ENCODE data around the gene GAGE12C. TPM values are rescaled to one million over a fixed set of nuclear protein-coding genes. Genes with fewer than 3 reads are reported as not detected.
"Not testable (repeated sequence)": the region's sequence is repeated elsewhere in the genome, so short reads cannot be mapped to it uniquely, and the experiment has no call there.

GAGE12C gene, protein sequence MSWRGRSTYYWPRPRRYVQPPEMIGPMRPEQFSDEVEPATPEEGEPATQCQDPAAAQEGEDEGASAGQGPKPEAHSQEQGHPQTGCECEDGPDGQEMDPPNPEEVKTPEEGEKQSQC
- total RNA-seq (2011; cell fraction: chromatin; rRNA removed; ENCODE audit: low replicate concordance), result not detected in 2 replicates
- not detected in 2 replicates for total RNA-seq (2011; cell fraction: nucleolus; rRNA removed)
- total RNA-seq (2011; cell fraction: nucleoplasm; rRNA removed), result not detected in 2 replicates
- total RNA-seq (2014; rRNA removed) (not detected in 2 replicates), total RNA-seq (2014; rRNA removed; fragmentation: Illumina TruSeq; extraction: Trizol) (not detected in 2 replicates), total RNA-seq (2015; rRNA removed; fragmentation: Illumina TruSeq; extraction: Trizol) (not detected in 2 replicates), total RNA-seq (2021) (0.42 and 0.64 TPM in 2 replicates), polyA plus RNA-seq (2011; rRNA removed) (not detected in 2 replicates), polyA plus RNA-seq (2014; fragmentation: Illumina TruSeq; extraction: Trizol) (not detected in 2 replicates), polyA plus RNA-seq (2014; fragmentation: Nextera tagmentation; extraction: Ambion mirVana) (not detected), polyA plus RNA-seq (2014; rRNA removed) (not detected in 2 replicates), polyA minus RNA-seq (2011; rRNA and poly(A)+ RNA removed) (not detected in 2 replicates), Bru-seq, nascent RNA (not detected), BruChase-seq, experiment 1, labeled RNA remaining after a 2-hour chase (not detected), BruChase-seq, experiment 2, labeled RNA remaining after a 6-hour chase (not detected)
- polyA plus RNA-seq (2011; cell fraction: cytosol; rRNA removed), result not detected in 2 replicates
- not detected in 2 replicates for polyA plus RNA-seq (2011; cell fraction: nucleus; rRNA removed)
- not detected in 2 replicates for polyA plus RNA-seq (2012)
- not detected in 2 replicates for polyA minus RNA-seq (2011; cell fraction: cytosol; rRNA and poly(A)+ RNA removed)
- not detected in 2 replicates for polyA minus RNA-seq (2011; cell fraction: nucleus; rRNA and poly(A)+ RNA removed)
- long read RNA-seq, experiment 1, partial matches to known transcripts, result 82 of 85 reads
- long read RNA-seq, experiment 1, other reads (novel, unspliced or antisense), result 0 of 85 reads
- long read RNA-seq, experiment 2, transcript GAGE12C-201 (5 exons, 527 nt), result major isoform, 33 of 40 reads
- long read RNA-seq, experiment 2, partial matches to known transcripts, result 5 of 40 reads
- long read RNA-seq, experiment 2, other reads (novel, unspliced or antisense), result 2 of 40 reads
- long read RNA-seq, experiment 3, partial matches to known transcripts, result 0 of 3 reads
- long read RNA-seq, experiment 3, other reads (novel, unspliced or antisense), result 0 of 3 reads

GRCh38 chrX:49531877-49532276 is at the start of gene GAGE12C:
GAGE12C (plus strand) TSS chrX:49532177; CDS start chrX:49533332, 1,155 bp downstream.
- H3K9ac ChIP-seq (ENCODE audit: insufficient read depth in 1 of 2, low read depth in 2 of 2, low read length in 2 of 2); H3K9me1 ChIP-seq (ENCODE audit: control insufficient read depth, insufficient read depth, low read length); H4K20me1 ChIP-seq (replicated peaks; ENCODE audit: control insufficient read depth, insufficient read depth, low read length); ATAC-seq; FAIRE-seq; intact Hi-C loops (cut with micrococcal nuclease); H3K36me3 ChIP-seq (ENCODE audit: control insufficient read depth, insufficient read depth, low read length); H3K4me2 ChIP-seq (ENCODE audit: insufficient read depth, low read length); H3K27me3 ChIP-seq (ENCODE audit: control insufficient read depth in 2 of 2, insufficient read depth in 2 of 2, low read length in 2 of 2); H3K79me2 ChIP-seq (ENCODE audit: control insufficient read depth, insufficient read depth, low read length); DNase-seq (ENCODE audit: extremely low read depth in 1 of 4, low spot score in 3 of 4); H3K27ac ChIP-seq (ENCODE audit: extremely low read depth, low read depth, low read length); H3K4me3 ChIP-seq; H3K9me3 ChIP-seq (replicated peaks; ENCODE audit: control insufficient read depth, insufficient read depth, low read depth, low read length); BruUV-seq (replicated peaks); H3K4me1 ChIP-seq (replicated peaks in 1 of 2; ENCODE audit: control insufficient read depth in 2 of 2, insufficient read depth in 2 of 2, low read length in 2 of 2); POLR2A ChIA-PET; H2AFZ ChIP-seq (ENCODE audit: low read depth, low read length); CTCF ChIA-PET (ENCODE audit: low intra/inter-chr PET ratio): not testable (repeated sequence)
- WGBS (ENCODE audit: insufficient coverage, low coverage, missing lambda C conversion rate), result no CpG with 5 or more reads among the region's 16 CpGs
- in situ Hi-C loops (cut with MboI), result loop anchor here (10.0 to 25.0 kb wide), 2 partner anchors 105 to 237 kb away; no protein-coding TSS in a partner anchor

DNA sequence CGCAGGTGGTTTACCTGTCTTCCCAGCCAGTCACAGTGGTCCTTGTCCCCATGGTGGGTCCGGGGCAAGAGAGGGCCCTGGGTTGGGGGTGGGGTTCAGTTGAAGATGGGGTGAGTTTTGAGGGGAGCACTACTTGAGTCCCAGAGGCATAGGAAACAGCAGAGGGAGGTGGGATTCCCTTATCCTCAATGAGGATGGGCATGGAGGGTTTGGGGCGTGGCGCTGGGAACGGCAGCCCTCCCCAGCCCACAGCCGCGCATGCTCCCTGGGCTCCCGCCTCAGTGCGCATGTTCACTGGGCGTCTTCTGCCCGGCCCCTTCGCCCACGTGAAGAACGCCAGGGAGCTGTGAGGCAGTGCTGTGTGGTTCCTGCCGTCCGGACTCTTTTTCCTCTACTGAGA is 9.5 kb downstream of the GAGE12C start, which contains the start of gene GAGE12D:
GAGE12D (plus strand) TSS at position 301 of the 400 bp plus-strand sequence. CDS start 1,155 bp downstream, outside the sequence.
- H3K4me1 ChIP-seq (replicated peaks in 1 of 2; ENCODE audit: control insufficient read depth in 2 of 2, insufficient read depth in 2 of 2, low read length in 2 of 2); H2AFZ ChIP-seq (ENCODE audit: low read depth, low read length); DNase-seq (ENCODE audit: extremely low read depth in 1 of 4, low spot score in 3 of 4); H3K36me3 ChIP-seq (ENCODE audit: control insufficient read depth, insufficient read depth, low read length); H3K27ac ChIP-seq (ENCODE audit: extremely low read depth, low read depth, low read length); H3K4me3 ChIP-seq; H4K20me1 ChIP-seq (replicated peaks; ENCODE audit: control insufficient read depth, insufficient read depth, low read length); intact Hi-C loops (cut with micrococcal nuclease); FAIRE-seq; H3K9me1 ChIP-seq (ENCODE audit: control insufficient read depth, insufficient read depth, low read length); CTCF ChIA-PET (ENCODE audit: low intra/inter-chr PET ratio); H3K79me2 ChIP-seq (ENCODE audit: control insufficient read depth, insufficient read depth, low read length); BruUV-seq (replicated peaks); H3K27me3 ChIP-seq (ENCODE audit: control insufficient read depth in 2 of 2, insufficient read depth in 2 of 2, low read length in 2 of 2); ATAC-seq; POLR2A ChIA-PET; H3K4me2 ChIP-seq (ENCODE audit: insufficient read depth, low read length); H3K9me3 ChIP-seq (replicated peaks; ENCODE audit: control insufficient read depth, insufficient read depth, low read depth, low read length); H3K9ac ChIP-seq (ENCODE audit: insufficient read depth in 1 of 2, low read depth in 2 of 2, low read length in 2 of 2): not testable (repeated sequence)
- in situ Hi-C loops (cut with MboI), result loop anchor here (25.0 kb wide), 1 partner anchor 96 kb away; no protein-coding TSS in a partner anchor
- no CpG with 5 or more reads among the region's 16 CpGs for WGBS (ENCODE audit: insufficient coverage, low coverage, missing lambda C conversion rate)

- H3K9ac ChIP-seq (ENCODE audit: insufficient read depth in 1 of 2, low read depth in 2 of 2, low read length in 2 of 2); POLR2A ChIA-PET; CTCF ChIA-PET (ENCODE audit: low intra/inter-chr PET ratio); H3K9me1 ChIP-seq (ENCODE audit: control insufficient read depth, insufficient read depth, low read length); H3K4me1 ChIP-seq (replicated peaks in 1 of 2; ENCODE audit: control insufficient read depth in 2 of 2, insufficient read depth in 2 of 2, low read length in 2 of 2); intact Hi-C loops (cut with micrococcal nuclease); H2AFZ ChIP-seq (ENCODE audit: low read depth, low read length); H3K4me2 ChIP-seq (ENCODE audit: insufficient read depth, low read length); H4K20me1 ChIP-seq (replicated peaks; ENCODE audit: control insufficient read depth, insufficient read depth, low read length); H3K4me3 ChIP-seq; in situ Hi-C loops (cut with MboI); H3K9me3 ChIP-seq (replicated peaks; ENCODE audit: control insufficient read depth, insufficient read depth, low read depth, low read length); H3K27me3 ChIP-seq (ENCODE audit: control insufficient read depth in 2 of 2, insufficient read depth in 2 of 2, low read length in 2 of 2); H3K79me2 ChIP-seq (ENCODE audit: control insufficient read depth, insufficient read depth, low read length); DNase-seq (ENCODE audit: extremely low read depth in 1 of 4, low spot score in 3 of 4); H3K36me3 ChIP-seq (ENCODE audit: control insufficient read depth, insufficient read depth, low read length); ATAC-seq; H3K27ac ChIP-seq (ENCODE audit: extremely low read depth, low read depth, low read length); FAIRE-seq: not testable (repeated sequence)
- WGBS (ENCODE audit: insufficient coverage, low coverage, missing lambda C conversion rate), result no CpG with 5 or more reads among the region's 16 CpGs
- BruUV-seq (replicated peaks), result TSS peak; percentile 97
Observed at GRCh38 chrX:49550989-49551388, 19.0 kb downstream of the GAGE12C start, which contains the start of gene GAGE12E. GAGE12E (plus strand) TSS chrX:49551289; CDS start chrX:49552444, 1,155 bp downstream.

Measured in K562 (cell line).